CD4-positive, alpha-beta T cell treated with Interleukin-4 for 4 hours (primary cell): Measurements from ENCODE around the gene DDX3Y.

Experiments
- DNase-seq: peaks from one replicate; pipeline ENCODE4 v3.0.0-alpha.2; 2020

The DDX3Y gene

GRCh38 chrY:12904618-12905516 is at the start of gene DDX3Y:
Gene DDX3Y (plus strand): TSS chrY:12904868. CDS start chrY:12904937, 69 bp downstream.
- DNase-seq: peak; percentile 91

- no peak for DNase-seq
Measured at GRCh38 chrY:12855791-12856275, 48.8 kb upstream of the DDX3Y start.

GRCh38 chrY:12867960-12868359 is 36.7 kb upstream of the DDX3Y start:
- DNase-seq: no peak

- no peak for DNase-seq
Measured at GRCh38 chrY:12896973-12897372, 7.7 kb upstream of the DDX3Y start.

- no peak for DNase-seq
Measured at GRCh38 chrY:12898604-12899003, 6.1 kb upstream of the DDX3Y start.

GRCh38 chrY:12905517-12905872 is 827 bp downstream of the DDX3Y start:
- peak; percentile 55 for DNase-seq

- no peak for DNase-seq
Measured at GRCh38 chrY:12905895-12906294, 1.2 kb downstream of the DDX3Y start.

- DNase-seq: no peak
Measured at GRCh38 chrY:12913541-12913940, 8.9 kb downstream of the DDX3Y start.

- no peak for DNase-seq
Measured at GRCh38 chrY:12928043-12928442, 23.4 kb downstream of the DDX3Y start.

GRCh38 chrY:12941725-12942687 is 37.3 kb downstream of the DDX3Y start:
- no peak for DNase-seq
